Chondrocyte (in vitro differentiated cells): ENCODE results near the gene SH2D1B. TPM values are rescaled to one million over a fixed set of nuclear protein-coding genes. Genes with fewer than 3 reads are reported as not detected.
A peak's percentile ranks its signal among the peaks of the same experiment; 100 is the strongest.

Experiments
- DNase-seq: peaks from one replicate; pipeline ENCODE4 v3.0.0; 2021; ENCODE audit warnings: mixed read lengths, low spot score
- H3K27ac Mint-ChIP-seq: one replicate; pipeline ENCODE4 v1.8.0; 2021; ENCODE audit warnings: mild to moderate bottlenecking, moderate library complexity, mixed read lengths; ENCODE audit not compliant: unreplicated experiment
- H3K27me3 Mint-ChIP-seq: 2 replicates; pipeline ENCODE4 v1.8.0; 2021; ENCODE audit warnings: low read depth, mixed read lengths
- H3K36me3 Mint-ChIP-seq: 2 replicates; pipeline ENCODE4 v1.8.0; 2021; ENCODE audit warnings: low read depth, mixed read lengths
- H3K4me1 Mint-ChIP-seq: 2 replicates; pipeline ENCODE4 v1.8.0; 2021; ENCODE audit warnings: low read depth, mild to moderate bottlenecking, mixed read lengths
- H3K4me3 Mint-ChIP-seq: one replicate; pipeline ENCODE4 v1.8.0; 2021; ENCODE audit warnings: mild to moderate bottlenecking, moderate library complexity, mixed read lengths; ENCODE audit not compliant: unreplicated experiment
- H3K9me3 Mint-ChIP-seq: 2 replicates; pipeline ENCODE4 v1.8.0; 2021; ENCODE audit warnings: low read depth, mixed read lengths
- CTCF ChIP-seq: fragments of 200-600 bp; sonication (generic); IDR thresholded peaks from 2 replicates; pipeline ENCODE4 v1.5.0; 2021; ENCODE audit warnings: antibody characterized with exemption, mild to moderate bottlenecking, moderate library complexity
- total RNA-seq: library from RNA; stranded (reverse); gene quantifications from 3 replicates; pipeline ENCODE4 v1.2.1, GENCODE V29; 2021

The SH2D1B gene
- total RNA-seq, 1 donor from 2014 or later: not detected

GRCh38 chr1:162360237-162360873, 51.6 kb downstream of the SH2D1B start:
- DNase-seq: no peak
- Mint-ChIP-seq H3K4me3 (no peak overlapping the region), H3K27ac (no peak overlapping the region), H3K27me3 (no peaks in the 10 kb centered on the region), H3K4me1 (peaks cover 12% of the 10 kb centered on the region), H3K36me3 (peaks cover 14% of the 10 kb centered on the region), H3K9me3 (no peaks in the 10 kb centered on the region)
- TF ChIP-seq CTCF: no peak

GRCh38 chr1:162359523-162360236, 52.3 kb downstream of the SH2D1B start:
- Mint-ChIP-seq H3K4me1 (peaks cover 12% of the 10 kb centered on the region), H3K27ac (no peak overlapping the region), H3K27me3 (no peaks in the 10 kb centered on the region), H3K36me3 (peaks cover 17% of the 10 kb centered on the region), H3K9me3 (no peaks in the 10 kb centered on the region), H3K4me3 (no peak overlapping the region)
- DNase-seq: no peak
- TF ChIP-seq CTCF: no peak

- Mint-ChIP-seq H3K4me1 (peaks cover 7% of the 10 kb centered on the region), H3K27me3 (no peaks in the 10 kb centered on the region), H3K27ac (no peak overlapping the region), H3K36me3 (peaks cover 17% of the 10 kb centered on the region), H3K4me3 (no peak overlapping the region), H3K9me3 (no peaks in the 10 kb centered on the region)
- no peak for DNase-seq
- no peak for TF ChIP-seq CTCF
These were observed 53.0 kb downstream of the SH2D1B start for GRCh38 chr1:162358928-162359327.

GRCh38 chr1:162357681-162358266, 54.2 kb downstream of the SH2D1B start:
- TF ChIP-seq CTCF: peak; percentile 64
- Mint-ChIP-seq H3K27ac (no peak overlapping the region), H3K36me3 (peaks cover 17% of the 10 kb centered on the region), H3K9me3 (no peaks in the 10 kb centered on the region), H3K4me3 (no peak overlapping the region), H3K27me3 (no peaks in the 10 kb centered on the region), H3K4me1 (peaks cover 7% of the 10 kb centered on the region)
- DNase-seq: no peak

- Mint-ChIP-seq H3K4me3 (no peak overlapping the region), H3K36me3 (peaks cover 18% of the 10 kb centered on the region), H3K27me3 (no peaks in the 10 kb centered on the region), H3K4me1 (peaks cover 10% of the 10 kb centered on the region), H3K9me3 (no peaks in the 10 kb centered on the region), H3K27ac (no peak overlapping the region)
- DNase-seq: no peak
- TF ChIP-seq CTCF: no peak
These were observed 58.2 kb downstream of the SH2D1B start for GRCh38 chr1:162353702-162354101.
